ENCODE measurements around the gene STK35. TPM values are rescaled to one million over a fixed set of nuclear protein-coding genes. Genes with fewer than 3 reads are reported as not detected.

The STK35 gene
- total and polyA plus RNA-seq, 2 of the 13 experiments (the other 11 are each of a cell fraction or from before 2014, with no cell fraction given): 27.4 to 29.8 TPM

DNA sequence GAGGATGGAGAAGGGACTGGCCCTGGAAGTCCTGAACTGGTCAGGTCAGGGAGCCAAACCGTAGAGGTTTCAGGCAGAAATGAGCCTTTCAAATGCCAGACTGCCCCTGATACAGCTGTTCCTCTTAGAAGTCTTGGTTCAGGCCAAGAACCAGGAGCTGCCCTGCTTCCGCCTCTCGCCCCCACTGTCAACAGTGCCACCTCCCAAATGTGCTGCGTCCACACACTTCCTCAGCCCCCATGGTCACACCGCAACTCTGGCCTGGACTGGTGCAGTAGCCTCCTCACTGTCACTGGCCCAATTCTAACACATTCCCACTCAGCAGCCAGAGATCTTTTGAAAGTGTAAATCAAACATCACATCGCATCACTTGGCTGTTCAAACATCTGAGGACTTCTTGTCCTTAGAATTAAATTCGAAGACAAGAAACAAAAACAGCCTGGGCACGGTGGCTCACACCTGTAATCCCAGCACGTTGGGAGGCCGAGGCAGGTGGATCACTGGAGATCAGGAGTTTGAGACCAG lies 69.7 kb downstream of the STK35 start:
- ChIA-PET POLR2A (no interaction called here), CTCF (ENCODE audit: low intra/inter-chr PET ratio, low total read pairs) (interaction anchor here (1.7 to 2.8 kb wide), 3 partner anchors 165 to 205 kb away, joined by 6 to 109 read pairs (median 35); no protein-coding TSS in a partner anchor)
- Histone ChIP-seq H3K27me3 (ENCODE audit: control insufficient read depth in 1 of 2, insufficient read depth in 2 of 2, low read length in 2 of 2) (peaks cover 2 to 15% of the 10 kb centered on the region in 2 experiments; a peak in 3 of 5 replicates), H3K4me3 (replicated peaks in 1 of 3; ENCODE audit: insufficient read depth in 1 of 3, low read depth in 2 of 3, low read length in 3 of 3) (no peak overlapping the region), H3K4me1 (ENCODE audit: insufficient read depth, low read length) (no peaks in the 10 kb centered on the region), H3K79me2 (ENCODE audit: insufficient read depth, low read length) (no peaks in the 10 kb centered on the region), H2AFZ (ENCODE audit: low read length) (no peak overlapping the region), H3K9me3 (ENCODE audit: low read length) (no peaks in the 10 kb centered on the region), H3K27ac (ENCODE audit: extremely low read length, insufficient read depth, low read length) (no peak overlapping the region), H3K36me3 (replicated peaks in 1 of 2; ENCODE audit: control insufficient read depth in 1 of 2, insufficient read depth in 2 of 2, low read length in 2 of 2) (no peaks in the 10 kb centered on the region), H3K9ac (ENCODE audit: insufficient read depth, low read depth, low read length) (no peak overlapping the region), H4K20me1 (ENCODE audit: insufficient read depth, low read length) (no peaks in the 10 kb centered on the region), H3K4me2 (ENCODE audit: low read depth, low read length) (no peak overlapping the region)
- 40% methylated on average over 10 of the region's 10 CpGs for WGBS (ENCODE audit: low lambda C conversion rate)
- DNase-seq (ENCODE audit: low spot score) (no peak), ATAC-seq (no peak), FAIRE-seq (no peak)
- TF ChIP-seq, protein P1, sequence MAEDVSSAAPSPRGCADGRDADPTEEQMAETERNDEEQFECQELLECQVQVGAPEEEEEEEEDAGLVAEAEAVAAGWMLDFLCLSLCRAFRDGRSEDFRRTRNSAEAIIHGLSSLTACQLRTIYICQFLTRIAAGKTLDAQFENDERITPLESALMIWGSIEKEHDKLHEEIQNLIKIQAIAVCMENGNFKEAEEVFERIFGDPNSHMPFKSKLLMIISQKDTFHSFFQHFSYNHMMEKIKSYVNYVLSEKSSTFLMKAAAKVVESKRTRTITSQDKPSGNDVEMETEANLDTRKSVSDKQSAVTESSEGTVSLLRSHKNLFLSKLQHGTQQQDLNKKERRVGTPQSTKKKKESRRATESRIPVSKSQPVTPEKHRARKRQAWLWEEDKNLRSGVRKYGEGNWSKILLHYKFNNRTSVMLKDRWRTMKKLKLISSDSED (CRISPR knock-in tag; IDR thresholded peaks at IDR 0.05): no peak
- TF ChIP-seq, protein P2, sequence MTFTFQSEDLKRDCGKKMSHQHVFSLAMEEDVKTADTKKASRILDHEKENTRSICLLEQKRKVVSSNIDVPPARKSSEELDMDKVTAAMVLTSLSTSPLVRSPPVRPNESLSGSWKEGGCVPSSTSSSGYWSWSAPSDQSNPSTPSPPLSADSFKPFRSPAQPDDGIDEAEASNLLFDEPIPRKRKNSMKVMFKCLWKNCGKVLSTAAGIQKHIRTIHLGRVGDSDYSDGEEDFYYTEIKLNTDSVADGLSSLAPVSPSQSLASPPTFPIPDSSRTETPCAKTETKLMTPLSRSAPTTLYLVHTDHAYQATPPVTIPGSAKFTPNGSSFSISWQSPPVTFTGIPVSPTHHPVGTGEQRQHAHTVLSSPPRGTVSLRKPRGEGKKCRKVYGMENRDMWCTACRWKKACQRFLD (CRISPR knock-in tag; IDR thresholded peaks at IDR 0.05; ENCODE audit: borderline replicate concordance): no peak
- TF ChIP-seq, protein P3, sequence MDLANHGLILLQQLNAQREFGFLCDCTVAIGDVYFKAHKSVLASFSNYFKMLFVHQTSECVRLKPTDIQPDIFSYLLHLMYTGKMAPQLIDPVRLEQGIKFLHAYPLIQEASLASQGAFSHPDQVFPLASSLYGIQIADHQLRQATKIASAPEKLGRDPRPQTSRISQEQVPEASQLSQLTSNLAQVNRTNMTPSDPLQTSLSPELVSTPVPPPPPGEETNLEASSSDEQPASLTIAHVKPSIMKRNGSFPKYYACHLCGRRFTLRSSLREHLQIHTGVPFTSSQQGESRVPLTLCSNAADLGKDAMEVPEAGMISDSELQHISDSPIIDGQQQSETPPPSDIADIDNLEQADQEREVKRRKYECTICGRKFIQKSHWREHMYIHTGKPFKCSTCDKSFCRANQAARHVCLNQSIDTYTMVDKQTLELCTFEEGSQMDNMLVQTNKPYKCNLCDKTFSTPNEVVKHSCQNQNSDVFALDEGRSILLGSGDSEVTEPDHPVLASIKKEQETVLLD (CRISPR knock-in tag; IDR thresholded peaks at IDR 0.05; ENCODE audit: low read depth): no peak
- TF ChIP-seq, protein P4, sequence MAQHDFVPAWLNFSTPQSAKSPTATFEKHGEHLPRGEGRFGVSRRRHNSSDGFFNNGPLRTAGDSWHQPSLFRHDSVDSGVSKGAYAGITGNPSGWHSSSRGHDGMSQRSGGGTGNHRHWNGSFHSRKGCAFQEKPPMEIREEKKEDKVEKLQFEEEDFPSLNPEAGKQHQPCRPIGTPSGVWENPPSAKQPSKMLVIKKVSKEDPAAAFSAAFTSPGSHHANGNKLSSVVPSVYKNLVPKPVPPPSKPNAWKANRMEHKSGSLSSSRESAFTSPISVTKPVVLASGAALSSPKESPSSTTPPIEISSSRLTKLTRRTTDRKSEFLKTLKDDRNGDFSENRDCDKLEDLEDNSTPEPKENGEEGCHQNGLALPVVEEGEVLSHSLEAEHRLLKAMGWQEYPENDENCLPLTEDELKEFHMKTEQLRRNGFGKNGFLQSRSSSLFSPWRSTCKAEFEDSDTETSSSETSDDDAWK (CRISPR knock-in tag; IDR thresholded peaks at IDR 0.05): no peak
- TF ChIP-seq ZNF678 (CRISPR knock-in tag; IDR thresholded peaks at IDR 0.05) (no peak), ZFP62 (CRISPR knock-in tag; IDR thresholded peaks at IDR 0.05) (no peak), RCOR2 (CRISPR knock-in tag; IDR thresholded peaks at IDR 0.05) (no peak), PHF5A (CRISPR knock-in tag; IDR thresholded peaks at IDR 0.05; ENCODE audit: low read depth, unreplicated experiment) (no peak), NR3C1 (CRISPR knock-in tag; IDR thresholded peaks at IDR 0.05) (no peak)
- TF ChIP-seq, protein P5, sequence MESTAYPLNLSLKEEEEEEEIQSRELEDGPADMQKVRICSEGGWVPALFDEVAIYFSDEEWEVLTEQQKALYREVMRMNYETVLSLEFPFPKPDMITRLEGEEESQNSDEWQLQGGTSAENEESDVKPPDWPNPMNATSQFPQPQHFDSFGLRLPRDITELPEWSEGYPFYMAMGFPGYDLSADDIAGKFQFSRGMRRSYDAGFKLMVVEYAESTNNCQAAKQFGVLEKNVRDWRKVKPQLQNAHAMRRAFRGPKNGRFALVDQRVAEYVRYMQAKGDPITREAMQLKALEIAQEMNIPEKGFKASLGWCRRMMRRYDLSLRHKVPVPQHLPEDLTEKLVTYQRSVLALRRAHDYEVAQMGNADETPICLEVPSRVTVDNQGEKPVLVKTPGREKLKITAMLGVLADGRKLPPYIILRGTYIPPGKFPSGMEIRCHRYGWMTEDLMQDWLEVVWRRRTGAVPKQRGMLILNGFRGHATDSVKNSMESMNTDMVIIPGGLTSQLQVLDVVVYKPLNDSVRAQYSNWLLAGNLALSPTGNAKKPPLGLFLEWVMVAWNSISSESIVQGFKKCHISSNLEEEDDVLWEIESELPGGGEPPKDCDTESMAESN (CRISPR knock-in tag; conservative IDR thresholded peaks at IDR 0.05): no peak
- intact Hi-C loops (cut with micrococcal nuclease; ENCODE audit: unreplicated experiment): loop anchor here (2.0 kb wide), 1 partner anchor 165 kb away; no protein-coding TSS in a partner anchor
- no TSS peak for BruUV-seq (replicated peaks)
- in situ Hi-C loops (cut with HindIII; ENCODE audit: extremely low pct_ligation_motif_present, low pct_unique_long_range_greater_than_20kb): loop anchor here (5.0 to 10.0 kb wide), 3 partner anchors 164 to 407 kb away; no protein-coding TSS in a partner anchor

Measured in HepG2 (cell line).